Measurements from ENCODE around the gene LIN37.

The LIN37 gene

DNA sequence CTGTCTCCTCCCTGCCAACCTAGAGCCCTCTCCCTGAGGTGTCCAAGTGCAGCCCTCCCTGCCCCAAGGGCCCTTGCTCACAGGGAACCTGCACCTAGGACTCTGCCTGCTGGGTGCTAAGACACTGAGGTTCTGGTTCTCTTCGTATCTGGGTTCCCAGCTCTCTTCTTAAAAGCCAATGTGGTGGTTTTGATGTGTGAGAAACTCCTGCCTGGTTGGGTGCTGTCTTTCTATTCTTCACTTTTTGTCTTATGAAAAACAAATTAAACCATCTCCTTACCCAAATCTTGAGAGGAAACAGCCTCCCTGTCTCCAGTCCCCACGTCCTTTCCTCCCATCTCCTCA lies 34.9 kb upstream of the LIN37 start:
- Histone ChIP-seq H3K9me3 (ENCODE audit: insufficient read depth, low read length) (no peaks in the 10 kb centered on the region), H3K9ac (ENCODE audit: low read length) (peak overlapping the region; percentile 77), H3K27me3 (ENCODE audit: low read depth, low read length) (no peaks in the 10 kb centered on the region), H3K4me2 (ENCODE audit: low read length) (peak overlapping the region; percentile 83), H3K27ac (ENCODE audit: low read length) (peak overlapping the region; percentile 91), H3K36me3 (replicated peaks; ENCODE audit: low read depth, low read length) (no peaks in the 10 kb centered on the region), H2AFZ (ENCODE audit: low read depth, low read length) (no peak overlapping the region), H3K4me3 (ENCODE audit: low read length) (peak overlapping the region; percentile 78), H4K20me1 (ENCODE audit: insufficient read depth, low read length) (peaks cover under 1% of the 10 kb centered on the region; the same call in 1 of the 2 replicates), H3K4me1 (ENCODE audit: low read length) (peaks cover 68% of the 10 kb centered on the region), H3K79me2 (ENCODE audit: low read length) (peaks cover 10% of the 10 kb centered on the region)
- TF ChIP-seq, protein P1, sequence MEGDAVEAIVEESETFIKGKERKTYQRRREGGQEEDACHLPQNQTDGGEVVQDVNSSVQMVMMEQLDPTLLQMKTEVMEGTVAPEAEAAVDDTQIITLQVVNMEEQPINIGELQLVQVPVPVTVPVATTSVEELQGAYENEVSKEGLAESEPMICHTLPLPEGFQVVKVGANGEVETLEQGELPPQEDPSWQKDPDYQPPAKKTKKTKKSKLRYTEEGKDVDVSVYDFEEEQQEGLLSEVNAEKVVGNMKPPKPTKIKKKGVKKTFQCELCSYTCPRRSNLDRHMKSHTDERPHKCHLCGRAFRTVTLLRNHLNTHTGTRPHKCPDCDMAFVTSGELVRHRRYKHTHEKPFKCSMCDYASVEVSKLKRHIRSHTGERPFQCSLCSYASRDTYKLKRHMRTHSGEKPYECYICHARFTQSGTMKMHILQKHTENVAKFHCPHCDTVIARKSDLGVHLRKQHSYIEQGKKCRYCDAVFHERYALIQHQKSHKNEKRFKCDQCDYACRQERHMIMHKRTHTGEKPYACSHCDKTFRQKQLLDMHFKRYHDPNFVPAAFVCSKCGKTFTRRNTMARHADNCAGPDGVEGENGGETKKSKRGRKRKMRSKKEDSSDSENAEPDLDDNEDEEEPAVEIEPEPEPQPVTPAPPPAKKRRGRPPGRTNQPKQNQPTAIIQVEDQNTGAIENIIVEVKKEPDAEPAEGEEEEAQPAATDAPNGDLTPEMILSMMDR (IDR thresholded peaks at IDR 0.05; ENCODE audit: low read depth, low read length) = no peak
- TF ChIP-seq EZH2phosphoT487 (IDR thresholded peaks at IDR 0.05; ENCODE audit: low read depth) = no peak

DNA sequence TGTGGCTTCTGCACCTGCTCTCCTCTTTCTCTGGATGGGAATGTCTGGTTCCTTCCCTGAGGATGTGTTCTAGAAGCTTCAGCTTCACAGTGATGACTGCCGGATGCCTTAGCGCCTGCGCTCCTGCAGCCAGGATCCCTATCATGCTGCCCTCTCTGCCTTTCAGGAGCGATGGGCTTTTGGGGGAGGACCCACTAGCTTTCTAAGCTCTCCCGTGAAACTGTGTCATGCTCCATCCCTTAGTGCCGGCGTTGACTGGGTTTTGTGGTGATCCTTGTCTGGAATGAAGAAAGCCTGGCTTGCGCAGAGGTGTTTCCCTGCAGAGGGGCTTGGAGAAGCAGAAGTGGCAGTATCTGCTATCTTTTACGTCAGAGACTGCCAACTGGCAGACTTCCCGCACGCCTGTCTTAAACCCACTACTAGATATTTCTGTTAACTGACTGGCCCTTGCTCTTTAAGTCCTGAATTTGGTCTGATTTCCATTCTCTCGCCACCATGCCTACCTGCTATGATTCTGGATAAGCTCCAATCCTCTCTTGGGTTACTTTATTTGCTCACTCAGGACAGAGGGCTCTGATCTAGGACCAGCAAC lies 34.4 kb upstream of the LIN37 start:
- Histone ChIP-seq H3K9ac (ENCODE audit: low read length) (peak overlapping the region; percentile 77), H2AFZ (ENCODE audit: low read depth, low read length) (no peak overlapping the region), H3K36me3 (replicated peaks; ENCODE audit: low read depth, low read length) (no peaks in the 10 kb centered on the region), H3K27me3 (ENCODE audit: low read depth, low read length) (no peaks in the 10 kb centered on the region), H4K20me1 (ENCODE audit: insufficient read depth, low read length) (peaks cover 6% of the 10 kb centered on the region), H3K4me3 (ENCODE audit: low read length) (peak overlapping the region; percentile 78), H3K79me2 (ENCODE audit: low read length) (peaks cover 16% of the 10 kb centered on the region), H3K4me1 (ENCODE audit: low read length) (peaks cover 71% of the 10 kb centered on the region), H3K9me3 (ENCODE audit: insufficient read depth, low read length) (no peaks in the 10 kb centered on the region), H3K4me2 (ENCODE audit: low read length) (peak overlapping the region; percentile 83), H3K27ac (ENCODE audit: low read length) (peak overlapping the region; percentile 91)
- TF ChIP-seq EZH2phosphoT487 (IDR thresholded peaks at IDR 0.05; ENCODE audit: low read depth) = no peak
- TF ChIP-seq, protein P1 (IDR thresholded peaks at IDR 0.05; ENCODE audit: low read depth, low read length) = no peak

DNA sequence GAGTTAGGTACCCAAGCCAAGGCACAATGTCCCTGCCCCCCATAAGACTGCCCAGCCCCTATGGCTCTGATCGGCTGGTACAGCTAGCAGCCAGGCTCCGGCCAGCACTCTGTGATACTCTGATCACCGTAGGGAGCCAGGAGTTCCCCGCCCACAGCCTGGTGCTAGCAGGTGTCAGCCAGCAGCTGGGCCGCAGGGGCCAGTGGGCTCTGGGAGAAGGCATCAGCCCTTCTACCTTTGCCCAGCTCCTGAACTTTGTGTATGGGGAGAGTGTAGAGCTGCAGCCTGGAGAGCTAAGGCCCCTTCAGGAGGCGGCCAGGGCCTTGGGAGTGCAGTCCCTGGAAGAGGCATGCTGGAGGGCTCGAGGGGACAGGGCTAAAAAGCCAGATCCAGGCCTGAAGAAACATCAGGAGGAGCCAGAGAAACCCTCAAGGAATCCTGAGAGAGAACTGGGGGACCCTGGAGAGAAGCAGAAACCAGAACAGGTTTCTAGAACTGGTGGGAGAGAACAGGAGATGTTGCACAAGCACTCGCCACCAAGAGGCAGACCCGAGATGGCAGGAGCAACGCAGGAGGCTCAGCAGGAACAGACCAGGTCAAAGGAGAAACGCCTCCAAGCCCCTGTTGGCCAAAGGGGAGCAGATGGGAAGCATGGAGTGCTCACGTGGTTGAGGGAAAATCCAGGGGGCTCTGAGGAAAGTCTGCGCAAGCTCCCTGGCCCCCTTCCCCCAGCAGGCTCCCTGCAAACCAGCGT lies 33.6 kb upstream of the LIN37 start:
- peak overlapping the region; percentile 77 for H3K9ac ChIP-seq (ENCODE audit: low read length)
- H3K79me2 ChIP-seq (ENCODE audit: low read length) = peaks cover 23% of the 10 kb centered on the region
- no peaks in the 10 kb centered on the region for H3K27me3 ChIP-seq (ENCODE audit: low read depth, low read length)
- H3K4me1 ChIP-seq (ENCODE audit: low read length) = peaks cover 76% of the 10 kb centered on the region
- TF ChIP-seq EZH2phosphoT487 (IDR thresholded peaks at IDR 0.05; ENCODE audit: low read depth) = no peak
- TF ChIP-seq, protein P1 (IDR thresholded peaks at IDR 0.05; ENCODE audit: low read depth, low read length) = peak; percentile 40
- H2AFZ ChIP-seq (ENCODE audit: low read depth, low read length) = no peak overlapping the region
- peaks cover under 1% of the 10 kb centered on the region for H3K36me3 ChIP-seq (replicated peaks; ENCODE audit: low read depth, low read length)
- peak overlapping the region; percentile 78 for H3K4me3 ChIP-seq (ENCODE audit: low read length)
- H3K27ac ChIP-seq (ENCODE audit: low read length) = peak overlapping the region; percentile 91
- H4K20me1 ChIP-seq (ENCODE audit: insufficient read depth, low read length) = peaks cover 14% of the 10 kb centered on the region
- no peaks in the 10 kb centered on the region for H3K9me3 ChIP-seq (ENCODE audit: insufficient read depth, low read length)
- H3K4me2 ChIP-seq (ENCODE audit: low read length) = peak overlapping the region; percentile 83

DNA sequence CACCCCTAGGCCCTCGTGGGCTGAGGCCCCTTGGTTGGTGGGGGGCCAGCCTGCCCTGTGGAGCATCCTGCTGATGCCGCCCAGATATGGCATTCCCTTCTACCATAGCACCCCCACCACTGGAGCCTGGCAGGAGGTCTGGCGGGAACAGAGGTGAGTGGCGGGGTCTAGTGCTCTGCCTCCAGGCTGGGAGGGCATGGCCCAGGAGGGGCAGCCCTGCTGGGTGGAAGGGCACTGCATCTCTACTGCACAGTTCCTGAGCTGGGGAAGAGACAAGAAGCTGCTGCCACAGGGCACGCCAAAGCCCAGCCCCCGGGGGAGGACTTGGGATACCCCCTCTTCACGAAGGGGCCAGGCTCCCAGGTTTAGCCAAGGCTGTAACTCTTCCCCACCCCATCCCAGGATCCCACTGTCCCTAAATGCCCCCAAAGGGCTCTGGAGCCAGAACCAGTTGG lies 33.0 kb upstream of the LIN37 start:
- Histone ChIP-seq H3K79me2 (ENCODE audit: low read length) (peaks cover 29% of the 10 kb centered on the region), H3K4me2 (ENCODE audit: low read length) (peak overlapping the region; percentile 83), H3K27ac (ENCODE audit: low read length) (no peak overlapping the region), H3K9ac (ENCODE audit: low read length) (peak overlapping the region; percentile 67; the same call in 1 of the 2 replicates), H2AFZ (ENCODE audit: low read depth, low read length) (no peak overlapping the region), H3K27me3 (ENCODE audit: low read depth, low read length) (no peaks in the 10 kb centered on the region), H3K9me3 (ENCODE audit: insufficient read depth, low read length) (no peaks in the 10 kb centered on the region), H3K4me1 (ENCODE audit: low read length) (peaks cover 70% of the 10 kb centered on the region), H4K20me1 (ENCODE audit: insufficient read depth, low read length) (peaks cover 14% of the 10 kb centered on the region), H3K36me3 (replicated peaks; ENCODE audit: low read depth, low read length) (peaks cover 5% of the 10 kb centered on the region), H3K4me3 (ENCODE audit: low read length) (peak overlapping the region; percentile 80)
- TF ChIP-seq EZH2phosphoT487 (IDR thresholded peaks at IDR 0.05; ENCODE audit: low read depth) = no peak
- TF ChIP-seq, protein P1 (IDR thresholded peaks at IDR 0.05; ENCODE audit: low read depth, low read length) = no peak
